ENCODE results near the gene PSME1.

DNA sequence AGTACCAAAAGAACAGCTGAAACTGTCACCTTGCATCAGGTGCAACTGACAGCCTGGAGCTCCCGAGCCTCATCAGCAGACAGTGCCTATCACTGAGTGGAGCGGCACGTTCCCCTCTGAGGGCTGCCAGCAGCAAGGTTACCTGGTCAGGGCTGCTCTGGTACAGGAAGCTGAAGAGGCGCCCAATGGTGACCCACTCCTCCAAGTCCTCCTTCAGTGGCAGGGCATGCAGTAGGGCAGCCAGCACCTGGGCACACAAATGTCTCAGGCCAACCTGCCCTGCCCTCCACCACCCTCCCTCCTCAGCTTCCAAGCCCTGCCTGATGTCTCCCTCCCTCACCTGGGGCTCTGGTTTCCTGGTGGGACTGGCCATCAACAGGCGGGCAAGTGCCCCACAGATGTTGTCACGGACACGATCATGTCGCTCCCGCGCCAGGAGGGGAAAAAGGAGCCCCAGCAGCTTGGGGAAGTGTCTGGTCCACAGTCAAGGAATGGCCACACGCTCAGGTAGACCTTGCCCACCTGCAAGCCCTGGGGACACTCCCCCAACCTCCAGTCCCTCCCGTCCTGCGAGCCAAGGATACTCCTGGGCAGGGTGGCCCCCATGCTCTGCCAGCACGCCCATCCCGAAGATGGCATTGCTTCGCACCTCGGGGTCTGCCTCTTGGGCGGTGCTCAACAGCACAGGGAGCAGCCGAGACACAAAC is 45.5 kb downstream of the PSME1 start:
- TF ChIP-seq, protein P1, sequence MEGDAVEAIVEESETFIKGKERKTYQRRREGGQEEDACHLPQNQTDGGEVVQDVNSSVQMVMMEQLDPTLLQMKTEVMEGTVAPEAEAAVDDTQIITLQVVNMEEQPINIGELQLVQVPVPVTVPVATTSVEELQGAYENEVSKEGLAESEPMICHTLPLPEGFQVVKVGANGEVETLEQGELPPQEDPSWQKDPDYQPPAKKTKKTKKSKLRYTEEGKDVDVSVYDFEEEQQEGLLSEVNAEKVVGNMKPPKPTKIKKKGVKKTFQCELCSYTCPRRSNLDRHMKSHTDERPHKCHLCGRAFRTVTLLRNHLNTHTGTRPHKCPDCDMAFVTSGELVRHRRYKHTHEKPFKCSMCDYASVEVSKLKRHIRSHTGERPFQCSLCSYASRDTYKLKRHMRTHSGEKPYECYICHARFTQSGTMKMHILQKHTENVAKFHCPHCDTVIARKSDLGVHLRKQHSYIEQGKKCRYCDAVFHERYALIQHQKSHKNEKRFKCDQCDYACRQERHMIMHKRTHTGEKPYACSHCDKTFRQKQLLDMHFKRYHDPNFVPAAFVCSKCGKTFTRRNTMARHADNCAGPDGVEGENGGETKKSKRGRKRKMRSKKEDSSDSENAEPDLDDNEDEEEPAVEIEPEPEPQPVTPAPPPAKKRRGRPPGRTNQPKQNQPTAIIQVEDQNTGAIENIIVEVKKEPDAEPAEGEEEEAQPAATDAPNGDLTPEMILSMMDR (IDR thresholded peaks at IDR 0.05 in 4 of 5, conservative IDR thresholded peaks at IDR 0.05 in 1 of 5): no peak
- TF ChIP-seq POLR2A (IDR thresholded peaks at IDR 0.05): no peak

Data from gastrocnemius medialis (tissue), 4 donors.